NAMALWA (cell line): ENCODE measurements around the gene TRAF2.
A peak's percentile ranks its signal among the peaks of the same experiment; 100 is the strongest.
"Not testable (repeated sequence)": the region's sequence is repeated elsewhere in the genome, so short reads cannot be mapped to it uniquely, and the experiment has no call there.

Experiments
- DNase-seq: peaks from one replicate; pipeline ENCODE4 v3.0.0-alpha.2; 2015; ENCODE audit warnings: low spot score

TRAF2 gene

GRCh38 chr9:136857581-136858412, 28.5 kb upstream of the TRAF2 start:
- DNase-seq = no peak

DNA sequence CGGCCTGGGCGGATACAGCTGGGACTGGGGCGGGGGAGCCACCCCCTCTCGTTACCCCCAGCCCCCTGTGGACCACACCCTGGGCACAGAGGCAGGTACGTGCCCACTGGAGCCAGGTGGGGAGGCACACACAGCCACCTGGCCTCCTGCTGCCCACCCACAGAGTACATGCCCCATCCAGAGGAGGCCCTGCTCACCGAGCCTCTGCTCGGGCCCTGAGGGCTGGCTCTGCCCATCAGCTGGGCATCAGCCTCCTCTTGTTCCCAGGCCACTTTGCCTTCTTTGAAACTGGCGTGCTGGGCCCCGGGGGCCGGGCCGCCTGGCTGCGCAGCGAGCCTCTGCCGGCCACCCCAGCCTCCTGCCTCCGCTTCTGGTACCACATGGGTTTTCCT, 27.9 kb upstream of the TRAF2 start:
- DNase-seq = no peak

DNA sequence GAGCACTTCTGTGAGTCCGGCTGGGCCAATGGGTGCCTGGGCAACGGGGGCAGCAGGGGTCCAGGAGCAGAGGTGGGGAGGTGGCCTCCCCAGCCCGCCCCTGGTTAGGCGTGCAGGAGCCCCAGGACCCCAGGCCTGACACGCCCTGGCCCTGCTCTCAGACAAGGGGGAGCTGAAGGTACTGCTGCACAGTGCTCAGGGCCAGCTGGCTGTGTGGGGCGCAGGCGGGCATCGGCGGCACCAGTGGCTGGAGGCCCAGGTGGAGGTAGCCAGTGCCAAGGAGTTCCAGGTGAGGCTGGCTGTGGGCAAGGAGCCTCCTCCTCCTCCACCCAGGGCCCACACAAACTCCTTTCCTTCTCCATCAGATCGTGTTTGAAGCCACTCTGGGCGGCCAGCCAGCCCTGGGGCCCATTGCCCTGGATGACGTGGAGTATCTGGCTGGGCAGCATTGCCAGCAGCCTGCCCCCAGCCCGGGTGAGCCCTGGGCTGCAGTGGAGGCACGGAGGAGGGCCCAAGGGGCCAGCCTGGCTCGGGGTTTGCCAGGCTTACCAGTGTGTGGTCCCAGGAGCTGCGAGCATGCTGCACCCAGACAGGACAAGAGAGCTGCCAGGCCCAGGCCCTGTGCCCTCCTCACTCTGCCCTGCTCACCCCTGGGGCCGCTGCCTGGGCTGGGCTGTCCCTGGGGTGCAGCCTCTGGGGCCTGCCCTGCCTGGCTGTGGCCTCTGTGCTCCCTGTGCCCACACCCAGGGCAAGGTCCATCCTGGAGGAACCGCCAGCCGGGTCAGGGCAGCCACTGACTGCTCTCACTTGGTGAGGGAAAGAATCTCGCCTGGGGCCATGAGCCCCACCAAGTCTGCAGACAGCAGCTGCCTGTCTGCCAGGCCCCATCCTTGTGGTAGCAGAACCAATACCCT, 27.2 kb upstream of the TRAF2 start:
- DNase-seq = no peak

- DNase-seq = no peak
Observed at GRCh38 chr9:136860529-136860928, 25.8 kb upstream of the TRAF2 start.

DNA sequence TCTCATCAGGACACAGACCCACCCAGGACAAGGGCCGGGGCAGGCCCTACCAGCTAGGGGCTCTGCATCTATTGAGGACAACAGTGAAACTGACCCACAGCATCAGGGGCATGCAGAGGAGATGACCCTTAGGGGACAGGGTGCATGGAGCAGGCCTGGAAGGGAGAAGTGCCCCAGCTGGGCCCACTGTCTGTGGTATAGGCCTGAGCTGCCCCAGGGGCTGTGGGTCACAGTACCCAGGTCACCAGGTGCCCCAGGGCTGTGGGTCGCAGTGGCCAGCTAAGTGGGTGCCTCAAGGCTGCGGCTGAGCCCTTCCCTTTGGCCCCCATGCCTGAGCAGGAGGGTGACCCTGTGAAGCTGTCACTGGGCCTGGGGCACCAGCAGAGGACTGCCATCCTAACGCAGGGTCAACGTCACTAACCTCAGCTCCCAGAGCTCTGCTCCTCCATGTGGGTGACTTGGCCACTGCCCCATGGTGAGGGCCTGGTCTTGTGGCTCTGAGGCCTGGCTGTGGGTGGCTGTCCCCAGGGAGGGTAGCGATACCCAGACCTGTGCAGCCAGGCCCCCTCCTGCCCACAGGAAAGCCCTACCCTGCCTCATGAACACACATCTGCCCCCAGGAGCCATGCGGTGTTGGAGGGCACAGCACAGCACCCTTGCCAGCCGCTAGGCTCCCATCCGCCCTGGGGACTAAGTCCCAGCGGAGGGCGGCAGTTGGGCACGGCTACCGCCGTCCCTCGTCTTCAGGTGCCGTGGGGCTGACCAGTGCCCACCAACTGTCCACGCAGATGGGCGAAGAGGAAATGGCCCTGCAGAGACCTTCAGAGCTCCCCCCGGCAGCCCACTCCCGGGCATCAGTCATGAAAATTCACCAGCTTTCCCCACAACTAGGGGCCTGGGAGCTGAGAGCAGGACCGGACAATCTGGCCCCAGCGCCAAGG, 25.1 kb upstream of the TRAF2 start:
- no peak for DNase-seq

- DNase-seq = no peak
Observed at GRCh38 chr9:136861874-136862457, 24.4 kb upstream of the TRAF2 start.

DNA sequence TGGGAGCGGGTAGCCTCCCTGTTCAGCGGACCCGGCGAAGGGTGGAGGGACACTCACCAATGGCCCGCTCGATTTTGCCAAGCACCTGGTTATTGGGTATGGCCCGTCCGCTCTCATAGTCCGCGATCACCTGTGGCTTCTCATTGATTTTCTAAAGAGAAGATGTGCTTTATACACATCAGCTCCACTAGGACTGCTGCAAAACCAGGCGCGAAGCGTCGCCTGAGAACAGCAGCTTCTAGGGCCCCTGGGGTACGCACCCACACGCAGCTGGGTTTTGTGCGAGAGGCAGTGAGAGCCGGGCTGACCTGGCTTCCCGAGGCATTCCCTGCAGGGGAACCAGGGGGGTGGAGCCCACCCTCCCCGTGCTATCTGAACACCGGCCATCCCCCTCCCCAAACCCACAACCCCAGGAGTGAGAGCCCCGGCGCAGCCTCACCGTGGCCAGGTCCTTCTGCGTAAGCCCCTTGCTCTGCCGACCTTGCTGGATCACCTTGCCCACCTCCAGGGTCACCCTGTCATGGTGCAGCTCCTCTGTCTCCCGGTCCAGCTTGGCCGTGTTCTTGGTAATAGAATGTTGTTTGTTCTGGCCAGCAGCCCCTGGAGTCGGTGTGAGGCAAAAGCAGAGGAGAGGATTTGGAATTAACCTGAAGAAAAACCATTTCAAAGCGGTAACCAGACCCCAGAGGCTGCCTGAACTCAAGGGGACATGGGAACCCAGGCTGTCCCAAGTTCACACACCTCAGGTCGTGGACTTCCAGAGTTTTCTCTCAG, 23.3 kb upstream of the TRAF2 start:
- no peak for DNase-seq

DNA sequence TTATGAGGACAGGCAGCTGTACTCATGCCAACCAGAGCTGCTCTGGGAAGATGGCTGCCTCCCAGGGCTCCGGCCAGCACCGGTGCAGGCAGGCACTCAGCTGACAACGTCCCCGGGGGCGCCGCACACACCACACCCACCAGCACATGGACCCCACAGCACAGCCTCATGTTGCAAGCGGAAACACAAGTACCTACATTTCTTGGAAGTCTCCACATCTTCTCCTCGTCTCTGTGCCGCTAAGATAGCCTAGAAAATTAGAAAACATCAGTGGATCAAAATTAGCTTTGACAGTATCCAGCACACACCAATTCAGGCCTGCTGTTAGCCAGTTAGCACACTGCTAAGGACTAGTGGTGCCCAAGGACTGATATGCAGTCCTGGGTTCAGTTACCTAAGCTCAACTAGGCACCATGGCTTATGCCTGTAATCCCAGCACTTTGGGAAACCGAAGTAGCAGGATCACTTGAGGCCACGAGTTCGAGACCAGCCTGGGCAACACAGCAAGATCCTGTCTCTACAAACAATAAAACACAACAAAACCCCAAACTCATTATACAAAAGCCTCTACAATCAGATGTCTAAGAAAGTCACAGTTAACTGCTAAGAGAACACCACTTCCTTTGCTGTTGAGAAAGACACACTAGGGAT, 22.6 kb upstream of the TRAF2 start:
- DNase-seq = no peak

- DNase-seq = no peak
Observed at GRCh38 chr9:136865041-136865767, 21.1 kb upstream of the TRAF2 start.

GRCh38 chr9:136865768-136866103, 20.6 kb upstream of the TRAF2 start:
- DNase-seq = no peak

- not testable (repeated sequence) for DNase-seq
Observed at GRCh38 chr9:136866898-136867421, 19.4 kb upstream of the TRAF2 start.

DNA sequence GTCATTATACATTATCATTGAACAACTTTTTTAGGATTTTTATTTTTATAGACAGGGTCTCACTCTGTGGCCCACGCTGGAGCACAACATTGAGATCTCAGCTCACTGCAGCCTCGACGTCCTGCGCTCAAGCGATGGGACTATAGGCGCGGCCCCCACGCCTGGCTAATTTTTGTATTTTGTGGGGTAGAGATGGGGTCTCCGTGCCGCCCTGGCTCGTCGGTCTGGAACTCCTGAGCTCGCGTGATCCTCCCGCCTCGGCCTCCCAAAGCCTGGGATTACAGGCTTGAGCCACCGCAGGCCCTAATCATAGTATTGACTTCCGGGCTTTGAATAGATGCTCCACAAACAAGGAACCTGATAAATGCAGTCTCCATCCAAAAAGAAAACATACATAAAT, 18.8 kb upstream of the TRAF2 start:
- no peak for DNase-seq

GRCh38 chr9:136867917-136868316, 18.4 kb upstream of the TRAF2 start:
- DNase-seq = no peak

- no peak for DNase-seq
Observed at GRCh38 chr9:136868644-136869043, 17.7 kb upstream of the TRAF2 start.

- not testable (repeated sequence) for DNase-seq
Observed at GRCh38 chr9:136869611-136870010, 16.7 kb upstream of the TRAF2 start.

- DNase-seq = no peak
Observed at GRCh38 chr9:136875155-136875554, 11.2 kb upstream of the TRAF2 start.

DNA sequence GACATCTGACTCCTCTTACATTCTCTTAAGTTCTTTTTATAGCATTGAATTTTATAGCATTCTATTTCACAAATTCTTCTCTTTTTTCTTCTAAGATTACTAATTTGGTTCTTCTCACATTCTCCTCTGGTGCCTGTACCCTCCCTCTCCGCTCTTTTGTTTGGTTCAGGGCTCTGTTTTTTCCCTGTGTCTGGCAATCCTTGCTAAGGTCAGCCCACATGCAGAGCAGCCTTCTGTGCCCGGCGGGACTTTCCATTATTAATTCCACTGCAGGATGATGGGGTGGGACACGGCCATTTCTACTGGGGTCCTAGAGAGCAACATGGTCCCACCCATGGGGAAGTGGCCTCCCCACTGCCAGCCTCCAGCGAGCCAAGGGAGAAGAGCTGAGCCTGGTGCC, 9.8 kb upstream of the TRAF2 start:
- DNase-seq = no peak

DNA sequence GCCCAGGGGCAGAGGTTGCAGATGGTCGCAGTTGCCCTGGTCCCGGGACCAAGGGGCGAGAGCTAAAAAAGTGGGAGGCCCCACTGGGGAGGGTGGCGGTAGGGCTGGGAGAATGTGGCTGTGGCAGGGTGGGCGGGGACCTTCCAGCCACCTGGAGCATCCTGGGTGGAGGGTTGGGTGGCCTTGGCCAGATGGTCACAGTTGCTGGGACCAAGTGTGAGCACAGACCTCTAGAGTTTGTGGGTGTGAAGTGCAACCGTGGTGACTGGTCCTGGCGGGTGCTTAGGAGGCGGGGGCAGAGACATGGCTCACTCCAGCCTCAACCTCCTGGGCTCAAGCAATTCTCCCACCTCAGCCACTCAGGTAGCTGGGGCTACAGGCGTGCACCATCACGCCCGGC, 5.7 kb upstream of the TRAF2 start:
- peak; percentile 43 for DNase-seq

GRCh38 chr9:136881691-136882108, 4.6 kb upstream of the TRAF2 start:
- no peak for DNase-seq
